DND-41 (cell line): ENCODE measurements around the gene EYS.

Source experiments
- CTCF ChIP-seq: IDR thresholded peaks from 2 replicates; pipeline ENCODE4 v1.5.1; 2012; ENCODE audit warnings: borderline replicate concordance, low read length, moderate library complexity, mild to moderate bottlenecking; ENCODE audit not compliant: poor library complexity, severe bottlenecking; ENCODE audit errors: extremely low read depth
- EZH2 ChIP-seq: IDR thresholded peaks from 3 replicates; pipeline ENCODE4 v1.6.1; 2012; ENCODE audit warnings: borderline replicate concordance, low read depth, mild to moderate bottlenecking, moderate library complexity, low read length, inconsistent platforms; ENCODE audit not compliant: severe bottlenecking

- TF ChIP-seq CTCF (no peak), EZH2 (no peak)
Observed at GRCh38 chr6:64683682-64684081, 1023.3 kb downstream of the EYS start.
